Loucy (cell line): Measurements from ENCODE around the gene SMOC2.

Source experiments
- CTCF ChIP-seq: fragments of 200-600 bp; sonication (generic); conservative IDR thresholded peaks from 2 replicates; pipeline ENCODE4 v1.5.1; 2014; ENCODE audit warnings: mild to moderate bottlenecking, antibody characterized with exemption, low read length
- EZH2phosphoT487 ChIP-seq: fragments of 200-600 bp; IDR thresholded peaks from 2 replicates; pipeline ENCODE4 v1.6.1; 2018; ENCODE audit warnings: antibody characterized with exemption, mild to moderate bottlenecking, moderate library complexity, borderline replicate concordance

GRCh38 chr6:168678077-168678476, 237.1 kb downstream of the SMOC2 start:
- TF ChIP-seq CTCF (no peak), EZH2phosphoT487 (no peak)
